Thyroid gland (tissue), 4 donors: Measurements from ENCODE around the gene OPN1LW.

Source experiments
- CTCF ChIP-seq, 6 experiments: fragments of 200-600 bp in 3 of 6; fragments of 450-650 bp in 3 of 6; sonication (generic) in 3 of 6; IDR thresholded peaks; one replicate each; pipeline ENCODE4 v1.5.1; 2016 to 2019; ENCODE audit warnings: antibody characterized with exemption in 6 of 6, mild to moderate bottlenecking in 2 of 6, inconsistent platforms in 1 of 6, moderate library complexity in 1 of 6
- POLR2A ChIP-seq, 2 donors: fragments of 450-650 bp; IDR thresholded peaks; one replicate each; pipeline ENCODE4 v1.6.1; 2017; ENCODE audit warnings: antibody characterized with exemption in 2 of 2, mild to moderate bottlenecking in 2 of 2, moderate library complexity in 1 of 2

- TF ChIP-seq CTCF (IDR thresholded peaks at IDR 0.05) (no peak), POLR2A (IDR thresholded peaks at IDR 0.05) (no peak)
Observed at GRCh38 chrX:154131955-154132354, 12.1 kb upstream of the OPN1LW start.
